Suprapubic skin (tissue), 3 donors: ENCODE data around the gene MTHFD2.

Experiments
- POLR2AphosphoS5 ChIP-seq, 3 donors: sonication (generic); formaldehyde crosslinking; IDR thresholded peaks; one replicate each; pipeline ENCODE4 v1.6.1; 2017; ENCODE audit warnings: antibody characterized with exemption in 3 of 3
- TF ChIP-seq, protein P1 (sequence below), 2 donors: fragments of 200-600 bp in 1 of 2; fragments of 450-650 bp in 1 of 2; sonication (generic) in 1 of 2; IDR thresholded peaks; one replicate each; pipeline ENCODE4 v1.5.1; 2016 to 2019; ENCODE audit warnings: antibody characterized with exemption in 2 of 2, mild to moderate bottlenecking in 1 of 2, moderate library complexity in 1 of 2

DNA sequence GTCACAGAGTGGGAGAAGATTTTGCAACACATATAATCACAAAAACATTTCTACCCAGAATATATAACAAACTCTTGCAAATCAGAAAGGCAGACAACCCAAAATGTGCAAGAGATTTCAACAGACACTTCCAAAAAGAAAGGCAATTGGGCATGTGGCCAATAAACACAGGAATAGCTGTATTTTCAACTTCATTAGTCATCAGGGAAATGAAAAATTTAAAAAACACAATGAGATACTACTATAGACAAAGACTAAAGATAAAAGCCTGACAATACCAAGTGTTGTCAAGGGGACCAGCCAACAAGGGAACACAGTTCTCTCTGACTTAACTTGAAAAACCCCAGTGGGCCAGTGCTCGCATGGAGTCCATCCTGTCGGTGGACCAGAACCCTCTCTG lies 40.5 kb downstream of the MTHFD2 start:
- TF ChIP-seq, protein P1, sequence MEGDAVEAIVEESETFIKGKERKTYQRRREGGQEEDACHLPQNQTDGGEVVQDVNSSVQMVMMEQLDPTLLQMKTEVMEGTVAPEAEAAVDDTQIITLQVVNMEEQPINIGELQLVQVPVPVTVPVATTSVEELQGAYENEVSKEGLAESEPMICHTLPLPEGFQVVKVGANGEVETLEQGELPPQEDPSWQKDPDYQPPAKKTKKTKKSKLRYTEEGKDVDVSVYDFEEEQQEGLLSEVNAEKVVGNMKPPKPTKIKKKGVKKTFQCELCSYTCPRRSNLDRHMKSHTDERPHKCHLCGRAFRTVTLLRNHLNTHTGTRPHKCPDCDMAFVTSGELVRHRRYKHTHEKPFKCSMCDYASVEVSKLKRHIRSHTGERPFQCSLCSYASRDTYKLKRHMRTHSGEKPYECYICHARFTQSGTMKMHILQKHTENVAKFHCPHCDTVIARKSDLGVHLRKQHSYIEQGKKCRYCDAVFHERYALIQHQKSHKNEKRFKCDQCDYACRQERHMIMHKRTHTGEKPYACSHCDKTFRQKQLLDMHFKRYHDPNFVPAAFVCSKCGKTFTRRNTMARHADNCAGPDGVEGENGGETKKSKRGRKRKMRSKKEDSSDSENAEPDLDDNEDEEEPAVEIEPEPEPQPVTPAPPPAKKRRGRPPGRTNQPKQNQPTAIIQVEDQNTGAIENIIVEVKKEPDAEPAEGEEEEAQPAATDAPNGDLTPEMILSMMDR (IDR thresholded peaks at IDR 0.05) = no peak
- TF ChIP-seq POLR2AphosphoS5 (IDR thresholded peaks at IDR 0.05) = no peak
